Gastroesophageal sphincter (tissue), 4 donors: ENCODE results near the gene SRGAP2C. TPM values are rescaled to one million over a fixed set of nuclear protein-coding genes. Genes with fewer than 3 reads are reported as not detected.
"Not testable (repeated sequence)": the region's sequence is repeated elsewhere in the genome, so short reads cannot be mapped to it uniquely, and the experiment has no call there.

Experiments used
- ATAC-seq: fragments of 150-250 bp; one replicate; pipeline ENCODE4 v1.9.1; 2016; ENCODE audit warnings: mild to moderate bottlenecking, moderate library complexity
- H3K27ac ChIP-seq, 4 donors: fragments of 200-600 bp; sonication (generic) in 3 of 4; 1 replicate in 3 of 4; 2 replicates in 1 of 4; pipeline ENCODE4 v1.5.1; 2016 to 2019
- H3K27me3 ChIP-seq: fragments of 200-600 bp; sonication (generic); one replicate; pipeline ENCODE4 v1.5.1; 2019
- H3K36me3 ChIP-seq, 2 donors: fragments of 200-600 bp; sonication (generic); one replicate each; pipeline ENCODE4 v1.5.1; 2019; ENCODE audit warnings: control low read depth in 1 of 2
- H3K4me1 ChIP-seq, 3 donors: fragments of 200-600 bp; sonication (generic); 1 replicate in 2 of 3; 2 replicates in 1 of 3; pipeline ENCODE4 v1.5.1; 2016 to 2019; ENCODE audit warnings: control low read depth in 2 of 3
- H3K4me3 ChIP-seq, 2 donors: fragments of 200-600 bp; sonication (generic); one replicate each; pipeline ENCODE4 v1.5.1; 2019; ENCODE audit warnings: mild to moderate bottlenecking in 1 of 2, moderate library complexity in 1 of 2
- H3K9me3 ChIP-seq, 3 donors: fragments of 200-600 bp; sonication (generic); one replicate each; pipeline ENCODE4 v1.5.1; 2017 to 2019; ENCODE audit warnings: control low read depth in 2 of 3
- WGBS, 2 donors: methylation state at CpG; one replicate each; pipeline ENCODE4 v1.1.5; 2018; ENCODE audit warnings: low coverage in 1 of 2; 5-methylcytosine and 5-hydroxymethylcytosine counted together
- total RNA-seq, 4 donors: library from RNA; depleted of rRNA; stranded (reverse); fragments of >200 nt; gene quantifications; one replicate each; pipeline ENCODE4 v1.1.0, GENCODE V29; 2016

The SRGAP2C gene
- total RNA-seq, 4 donors from 2014 or later = 18.8 to 41.1 (median 30.8) TPM

DNA sequence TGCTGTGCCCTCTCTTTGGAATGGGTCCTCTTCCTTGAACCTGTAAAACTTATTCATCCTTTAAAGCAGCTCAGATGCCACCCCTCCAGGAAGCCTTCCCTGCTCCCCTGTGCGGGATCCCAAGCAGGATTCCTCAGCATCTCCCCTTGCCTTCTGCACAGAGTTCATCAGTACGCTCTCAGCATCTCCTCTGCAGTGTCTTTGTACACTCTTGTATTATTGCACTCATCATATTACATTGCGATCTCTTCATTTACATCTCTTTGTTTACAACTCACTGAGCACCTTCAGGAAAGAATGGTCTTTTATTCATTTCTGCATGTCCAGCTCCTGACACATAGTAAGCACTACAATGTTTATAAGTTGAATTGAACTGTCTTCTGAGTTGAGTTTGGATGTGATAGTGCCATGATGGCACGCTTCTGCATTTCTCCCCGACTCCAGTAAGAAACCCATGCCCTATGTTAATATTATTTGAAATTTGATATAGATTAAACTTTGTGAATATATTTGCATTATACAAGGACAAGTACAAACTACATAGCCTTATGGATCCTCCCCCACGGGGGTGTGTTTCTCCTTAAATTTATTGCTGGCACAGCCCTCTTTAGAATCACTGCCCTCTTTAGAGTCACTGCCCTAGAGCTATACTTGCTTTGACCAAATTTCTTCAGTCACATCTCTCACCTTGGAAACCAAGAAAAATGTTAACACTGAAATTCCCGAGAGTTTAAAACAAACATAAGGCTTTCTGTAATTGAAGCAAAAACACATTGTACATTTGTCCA is 12.5 kb downstream of the SRGAP2C start:
- not testable (repeated sequence) for H3K27me3 ChIP-seq, H3K9me3 ChIP-seq, H3K36me3 ChIP-seq, H3K27ac ChIP-seq, H3K4me1 ChIP-seq, ATAC-seq, H3K4me3 ChIP-seq
- WGBS, 2 donors = 100% methylated on average over 3 of the region's 7 CpGs; no CpG with 5 or more reads in 1 of the 2 donors

DNA sequence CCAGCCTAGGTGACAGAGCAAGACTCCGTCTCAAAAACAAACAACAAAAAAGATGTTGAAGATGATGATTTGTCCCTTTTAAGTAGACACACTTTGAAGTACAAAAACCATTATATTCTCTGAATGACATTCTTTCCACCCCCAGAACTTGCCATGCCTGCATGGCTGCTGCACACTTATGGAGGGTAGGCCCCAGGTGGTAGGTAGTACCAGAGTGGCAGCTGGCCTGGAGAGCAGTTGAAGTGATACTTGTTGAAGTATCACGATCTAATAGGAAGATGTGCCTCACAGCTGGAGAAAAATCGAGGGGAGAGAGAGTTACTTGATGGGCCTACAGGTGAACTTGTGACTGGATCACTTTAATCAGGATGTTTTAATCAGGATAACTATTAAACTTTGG is 15.0 kb downstream of the SRGAP2C start:
- not testable (repeated sequence) for H3K4me1 ChIP-seq, H3K36me3 ChIP-seq, H3K27ac ChIP-seq, H3K4me3 ChIP-seq, ATAC-seq, H3K9me3 ChIP-seq, H3K27me3 ChIP-seq
- no CpG with 5 or more reads among the region's 3 CpGs for WGBS, 2 donors

DNA sequence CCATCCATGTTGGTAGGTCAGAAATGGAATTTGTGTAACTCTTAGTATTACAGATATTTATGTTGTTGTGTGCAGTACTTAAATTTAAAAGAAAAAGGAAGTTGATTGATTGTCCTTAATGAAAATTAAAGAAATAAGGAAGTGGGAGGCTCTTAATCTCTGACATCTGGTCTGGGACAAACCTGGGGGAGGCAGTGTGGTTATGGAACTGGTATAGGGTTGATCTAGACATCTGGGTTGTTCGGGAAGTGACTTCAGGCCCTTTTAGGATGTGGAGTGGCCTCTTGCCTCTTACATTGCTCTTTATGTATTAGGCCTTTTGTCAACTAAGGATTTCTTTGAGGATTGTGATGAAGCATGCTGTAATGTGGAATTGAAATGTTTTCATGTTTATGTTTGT is 15.5 kb downstream of the SRGAP2C start:
- H3K27me3 ChIP-seq, H3K36me3 ChIP-seq, H3K27ac ChIP-seq, ATAC-seq, H3K9me3 ChIP-seq, H3K4me3 ChIP-seq, H3K4me1 ChIP-seq: not testable (repeated sequence)
- no CpG with 5 or more reads among the region's 1 CpG for WGBS, 2 donors

DNA sequence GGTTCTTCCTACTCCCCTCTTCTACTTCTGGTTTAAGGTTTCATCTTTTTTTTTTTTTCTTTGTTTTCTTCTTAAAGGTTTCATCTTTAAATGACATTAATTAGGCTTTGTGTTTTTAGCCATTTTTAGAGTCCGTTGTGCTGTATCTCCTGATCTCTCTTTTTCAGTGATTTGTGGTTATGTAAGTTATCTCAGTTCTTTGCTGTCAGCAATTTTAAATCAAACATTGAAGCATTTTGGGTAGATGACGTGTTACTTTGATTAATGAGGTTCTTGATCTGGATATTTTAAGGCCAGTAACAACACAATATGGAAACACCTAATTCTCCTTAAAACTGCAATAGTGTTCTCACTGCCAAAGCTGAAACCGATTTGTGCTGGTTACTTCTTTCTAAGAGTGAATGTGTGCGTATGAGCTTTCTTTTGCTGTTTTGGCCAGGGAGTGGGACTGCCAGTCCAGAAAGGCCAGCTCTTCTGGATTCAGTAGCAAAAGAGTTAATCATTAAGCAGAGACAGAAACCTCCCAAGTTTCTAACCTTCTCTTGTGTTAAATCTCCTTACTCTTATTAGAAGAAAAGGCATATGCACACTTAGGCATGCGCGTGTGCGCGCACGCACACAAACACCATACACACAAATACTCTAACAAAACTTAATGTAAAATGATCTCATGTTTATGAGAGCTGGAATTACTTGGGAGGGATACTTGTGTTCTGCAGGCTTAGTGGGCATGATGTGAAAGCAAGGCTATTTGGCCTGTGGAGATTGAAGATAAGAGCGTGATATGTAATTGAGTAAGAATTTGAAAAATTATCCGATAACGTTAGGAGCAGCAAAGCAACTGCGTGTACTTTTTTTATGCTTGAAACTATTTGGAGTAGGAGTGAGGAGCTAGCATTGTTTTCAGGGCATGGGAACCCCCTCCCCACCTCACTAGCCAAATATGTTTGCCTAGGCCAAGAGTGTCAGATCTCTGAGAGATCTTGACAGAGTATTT is 16.5 kb downstream of the SRGAP2C start:
- not testable (repeated sequence) for H3K36me3 ChIP-seq, H3K27me3 ChIP-seq, H3K4me3 ChIP-seq, H3K27ac ChIP-seq, ATAC-seq, H3K9me3 ChIP-seq, H3K4me1 ChIP-seq
- 46 to 69% methylated on average over 3 to 9 of the region's 13 CpGs for WGBS, 2 donors

DNA sequence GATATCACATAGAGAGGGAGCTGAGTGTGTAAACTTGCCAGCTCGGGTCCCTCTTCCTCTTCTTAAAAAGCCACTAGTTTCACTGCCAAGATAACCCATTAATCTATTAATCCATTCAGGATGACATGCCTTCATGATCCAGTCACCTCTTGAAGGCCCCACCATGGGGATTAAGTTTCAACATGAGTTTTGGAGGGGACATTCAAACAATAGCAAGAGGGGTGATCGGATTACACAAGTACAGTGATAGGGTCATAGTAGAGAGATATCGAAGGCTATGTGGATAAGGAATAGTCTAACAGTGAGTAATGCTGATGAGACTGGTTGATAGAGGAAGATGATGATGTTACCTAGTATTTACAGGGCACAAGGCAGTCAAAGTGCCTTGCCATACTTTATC is 18.2 kb downstream of the SRGAP2C start:
- not testable (repeated sequence) for H3K27me3 ChIP-seq, H3K9me3 ChIP-seq, H3K4me1 ChIP-seq, H3K36me3 ChIP-seq, ATAC-seq, H3K27ac ChIP-seq, H3K4me3 ChIP-seq
- 60 to 94% methylated on average over 1 to 2 of the region's 3 CpGs for WGBS, 2 donors

DNA sequence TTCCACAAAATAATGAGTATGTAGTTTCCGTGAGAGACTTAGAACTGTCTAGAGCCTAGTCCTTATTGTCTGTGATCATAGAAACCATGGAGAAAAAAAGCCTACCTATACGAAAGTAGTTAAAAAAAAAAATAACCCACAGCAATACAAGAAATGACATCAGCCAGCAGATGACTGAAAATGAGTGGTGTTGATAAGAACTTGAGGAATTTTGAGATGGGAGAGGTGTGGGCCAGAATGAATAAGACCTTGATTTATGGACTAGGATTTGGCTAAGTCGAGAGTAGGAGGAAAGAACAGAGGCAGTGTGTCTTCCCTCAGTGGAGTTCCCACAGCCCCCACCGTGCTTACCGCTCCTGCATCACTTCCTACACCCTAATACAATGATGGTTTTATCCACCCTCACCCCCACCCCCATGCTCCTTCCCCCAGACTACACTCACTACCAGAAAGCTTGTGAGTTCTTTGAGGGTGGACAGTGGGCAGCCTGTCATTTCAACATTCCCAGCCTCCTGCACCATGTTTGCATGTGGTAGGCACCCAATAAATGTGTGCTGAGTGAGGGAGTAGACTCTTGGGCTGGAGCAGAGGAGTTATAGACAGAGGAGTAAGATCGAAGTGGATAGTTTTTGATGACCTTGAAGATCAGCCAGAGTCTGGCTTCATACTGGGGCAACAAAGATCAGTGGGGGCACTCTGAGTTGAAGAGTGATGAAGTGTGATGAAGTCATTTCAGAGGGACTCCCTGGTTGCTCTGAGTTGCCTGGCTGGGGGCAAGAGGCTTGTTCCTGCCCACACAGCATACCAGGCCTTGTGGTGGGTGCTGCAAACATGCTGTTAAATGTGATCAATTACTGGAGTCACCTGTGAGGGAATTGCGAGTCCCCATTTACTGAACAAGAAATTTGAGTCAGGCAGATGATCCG is 21.3 kb downstream of the SRGAP2C start:
- not testable (repeated sequence) for H3K36me3 ChIP-seq, H3K27ac ChIP-seq, H3K4me1 ChIP-seq, ATAC-seq, H3K27me3 ChIP-seq, H3K9me3 ChIP-seq, H3K4me3 ChIP-seq
- 80 to 83% methylated on average over 1 of the region's 8 CpGs for WGBS, 2 donors

DNA sequence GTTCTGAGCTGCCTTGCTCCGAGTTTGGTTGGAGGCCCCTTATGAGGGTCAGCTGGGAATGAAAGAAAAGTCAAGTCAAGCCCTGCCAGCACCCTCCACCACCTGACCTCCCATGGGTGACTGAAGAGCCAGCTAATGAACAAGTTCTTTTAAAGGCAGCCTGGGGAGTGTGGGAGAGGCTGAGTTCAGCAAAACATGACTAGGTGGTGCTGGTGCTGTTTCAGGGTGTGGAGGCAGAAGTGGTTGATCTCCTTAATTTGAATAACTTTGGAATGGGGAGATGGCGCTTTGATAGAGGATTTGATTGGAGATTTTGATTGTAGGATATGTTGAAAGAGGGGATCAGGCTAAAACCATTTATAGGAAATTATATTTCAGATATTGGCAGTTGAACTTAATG is 22.6 kb downstream of the SRGAP2C start:
- not testable (repeated sequence) for H3K4me3 ChIP-seq, H3K9me3 ChIP-seq, ATAC-seq, H3K27me3 ChIP-seq, H3K27ac ChIP-seq, H3K4me1 ChIP-seq, H3K36me3 ChIP-seq
- 100% methylated on average over 1 of the region's 2 CpGs for WGBS, 2 donors

DNA sequence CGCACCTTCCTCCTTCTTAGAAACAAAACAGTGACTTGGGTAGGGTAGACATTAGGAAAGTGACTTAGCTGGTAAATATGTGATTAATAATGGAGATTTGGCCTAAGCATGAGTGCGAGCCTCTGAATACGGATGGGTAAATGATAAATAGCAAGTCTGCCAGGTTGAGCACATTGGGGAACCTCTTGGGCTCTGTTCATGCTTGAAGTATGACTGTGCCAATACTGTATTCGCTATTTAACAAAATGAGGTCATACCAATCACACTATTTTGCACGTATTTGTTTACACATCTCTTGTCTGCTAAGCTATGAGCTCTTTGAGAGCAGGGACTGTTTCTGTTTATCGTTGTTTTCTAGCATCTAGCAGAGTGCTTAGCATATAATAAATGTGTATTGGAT is 23.6 kb downstream of the SRGAP2C start:
- 86 to 89% methylated on average over 1 to 3 of the region's 6 CpGs for WGBS, 2 donors
- not testable (repeated sequence) for ATAC-seq

DNA sequence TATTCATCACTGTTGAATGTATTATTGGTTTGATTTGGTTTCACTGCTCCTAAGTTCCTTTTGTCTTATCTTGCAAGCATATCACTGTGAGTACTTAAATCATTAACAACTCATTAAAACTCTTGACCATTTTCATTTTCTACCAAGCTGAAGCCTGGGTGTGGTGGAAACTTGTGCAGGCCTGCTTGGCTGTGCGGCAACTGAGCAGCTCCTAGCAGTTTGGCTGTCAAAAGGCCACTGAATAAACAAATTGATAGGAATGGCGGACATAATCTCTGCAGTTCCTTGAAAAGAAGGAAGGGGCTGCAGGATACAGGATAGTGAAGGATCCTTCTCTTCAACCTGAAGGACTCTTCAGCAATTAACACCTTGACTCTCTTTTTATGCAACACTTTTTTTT is 26.0 kb downstream of the SRGAP2C start:
- not testable (repeated sequence) for H3K4me3 ChIP-seq, H3K27ac ChIP-seq, H3K9me3 ChIP-seq, ATAC-seq, H3K27me3 ChIP-seq, H3K36me3 ChIP-seq, H3K4me1 ChIP-seq
- 80% methylated on average over 1 of the region's 2 CpGs; no CpG with 5 or more reads in 1 of the 2 donors for WGBS, 2 donors

More for the DNA sequence above, 23.6 kb downstream of the SRGAP2C start:
- not testable (repeated sequence) for H3K27ac ChIP-seq, H3K4me3 ChIP-seq, H3K36me3 ChIP-seq, H3K9me3 ChIP-seq, H3K4me1 ChIP-seq, H3K27me3 ChIP-seq

DNA sequence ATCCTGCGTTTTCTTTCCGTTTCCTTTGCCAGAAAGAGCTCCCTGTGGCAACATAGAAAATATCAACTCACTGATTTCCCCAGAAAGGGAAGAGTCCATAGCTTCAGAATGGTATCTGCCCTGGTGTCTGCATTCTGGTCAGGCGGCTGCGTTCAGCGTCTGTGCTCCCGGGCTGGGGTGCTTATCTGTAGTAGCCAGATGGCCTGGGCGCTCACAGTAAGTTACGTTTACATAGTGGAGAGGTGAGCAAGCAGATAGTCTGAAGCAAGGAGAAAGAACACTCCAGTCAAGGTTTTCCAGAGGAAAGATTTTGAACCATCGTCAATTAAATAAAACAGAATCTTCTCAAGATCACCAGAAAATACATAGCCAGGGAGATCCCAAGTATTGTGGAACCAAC is 28.7 kb downstream of the SRGAP2C start:
- whole genome bisulfite sequencing, 2 donors = no CpG with 5 or more reads among the region's 9 CpGs
- not testable (repeated sequence) for ATAC-seq, H3K4me3 ChIP-seq

DNA sequence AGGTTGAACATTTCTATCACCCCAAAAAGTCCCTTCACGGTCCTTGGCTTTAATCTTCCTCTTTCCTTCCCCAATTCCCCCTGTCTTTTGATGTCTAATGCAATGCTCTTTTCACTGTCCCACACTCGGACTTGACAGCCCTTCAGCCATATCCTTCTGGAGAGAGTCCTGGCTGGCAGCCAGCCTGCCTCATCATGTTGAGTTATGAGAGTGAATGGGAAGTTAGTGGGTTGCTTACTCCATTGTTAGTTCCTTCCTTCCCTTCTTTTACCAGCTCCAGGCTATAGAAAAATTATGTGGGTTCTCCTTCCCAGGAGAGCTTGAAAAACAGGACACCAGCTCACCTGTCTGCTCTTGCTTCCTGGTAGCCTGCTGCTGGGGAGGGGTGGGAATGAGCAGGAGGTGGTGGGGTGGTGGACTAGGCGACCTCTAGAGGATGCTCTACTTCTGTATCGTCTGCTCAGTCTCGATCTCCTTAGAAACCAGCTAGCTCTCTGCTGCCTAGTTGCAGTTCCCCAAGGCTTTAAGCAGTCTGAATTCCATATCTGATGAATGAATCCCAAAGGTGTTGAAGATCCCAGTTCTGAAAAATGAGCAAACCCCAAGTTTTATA is 29.9 kb downstream of the SRGAP2C start:
- not testable (repeated sequence) for H3K4me1 ChIP-seq, H3K27ac ChIP-seq, H3K4me3 ChIP-seq, H3K27me3 ChIP-seq, H3K36me3 ChIP-seq, H3K9me3 ChIP-seq
- ATAC-seq = peak; percentile 39
- WGBS, 2 donors = no CpG with 5 or more reads among the region's 5 CpGs

More for the DNA sequence above, 28.7 kb downstream of the SRGAP2C start:
- H3K36me3 ChIP-seq, H3K4me1 ChIP-seq, H3K9me3 ChIP-seq, H3K27me3 ChIP-seq, H3K27ac ChIP-seq: not testable (repeated sequence)

DNA sequence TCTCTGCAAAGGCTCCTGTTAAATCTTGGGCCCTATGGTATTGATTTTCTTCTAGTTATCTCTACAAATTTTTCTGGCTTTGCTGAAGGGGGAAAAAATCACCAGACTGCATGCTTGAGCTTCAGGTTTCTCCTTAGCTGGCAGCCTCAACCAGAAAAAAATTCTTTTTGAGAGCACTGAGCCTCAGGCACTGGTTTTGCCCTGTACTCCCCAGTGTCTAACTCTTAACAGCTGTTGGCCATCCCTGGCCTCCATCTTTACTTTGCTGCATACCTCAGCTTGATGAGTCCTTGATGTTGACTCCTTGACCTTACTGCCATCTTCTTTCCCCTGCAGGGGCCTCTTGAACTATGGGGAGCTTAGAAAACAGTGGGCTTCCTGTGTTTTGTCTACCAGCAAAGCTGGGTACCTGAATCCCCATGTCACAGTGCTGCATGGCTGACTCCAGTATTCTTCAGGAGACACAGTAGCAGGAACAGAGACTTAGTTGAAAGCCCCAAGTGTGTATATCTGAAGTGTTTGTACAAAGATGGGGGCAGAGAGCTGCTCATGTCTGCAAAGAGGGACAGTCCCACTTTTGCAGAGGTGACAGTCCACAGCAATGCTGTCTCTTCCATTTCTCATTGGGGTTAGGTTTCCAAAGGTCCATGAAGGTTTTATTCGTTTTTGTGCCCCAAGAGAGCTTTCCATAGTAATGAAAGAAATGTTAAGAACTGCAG is 31.1 kb downstream of the SRGAP2C start:
- H3K4me3 ChIP-seq, H3K4me1 ChIP-seq, H3K9me3 ChIP-seq, H3K27ac ChIP-seq, H3K27me3 ChIP-seq, H3K36me3 ChIP-seq, ATAC-seq: not testable (repeated sequence)
- WGBS, 2 donors = no CpG with 5 or more reads among the region's 1 CpG
